Body of pancreas (tissue), 2 donors: ENCODE data around the gene UNC80. TPM values are rescaled to one million over a fixed set of nuclear protein-coding genes. Genes with fewer than 3 reads are reported as not detected.

Experiments
- small RNA-seq: library from RNA; depleted of rRNA; stranded (forward); fragments of <200 nt; gene quantifications from one replicate; pipeline ENCODE3, GENCODE V24; 2016
- total RNA-seq, 2 donors: library from RNA; depleted of rRNA; stranded (reverse); fragments of >200 nt; gene quantifications; one replicate each; pipeline ENCODE4 v1.1.0, GENCODE V29; 2016

UNC80 gene
- total RNA-seq, 2 donors from 2014 or later, result 1.8 to 4.0 TPM

Small RNA genes lying within 50 kb of the gene (small RNA-seq; reads per million reads assigned to genes)
- gene RNA5SP118, result not detected

Other genes starting within 250 kb of the UNC80 start
- gene RPE, start 230.8 kb downstream of the UNC80 start, total RNA-seq, result 10 to 100 TPM; 22.1 to 37.9 TPM